T-helper 22 cell (primary cell): ENCODE measurements around the gene CNRIP1.

Source experiments
- DNase-seq: peaks from one replicate; pipeline ENCODE4 v3.0.0-alpha.2; 2020; ENCODE audit warnings: low read depth

Gene CNRIP1

GRCh38 chr2:68251187-68251854 is 68.4 kb downstream of the CNRIP1 start:
- peak; percentile 68 for DNase-seq

DNA sequence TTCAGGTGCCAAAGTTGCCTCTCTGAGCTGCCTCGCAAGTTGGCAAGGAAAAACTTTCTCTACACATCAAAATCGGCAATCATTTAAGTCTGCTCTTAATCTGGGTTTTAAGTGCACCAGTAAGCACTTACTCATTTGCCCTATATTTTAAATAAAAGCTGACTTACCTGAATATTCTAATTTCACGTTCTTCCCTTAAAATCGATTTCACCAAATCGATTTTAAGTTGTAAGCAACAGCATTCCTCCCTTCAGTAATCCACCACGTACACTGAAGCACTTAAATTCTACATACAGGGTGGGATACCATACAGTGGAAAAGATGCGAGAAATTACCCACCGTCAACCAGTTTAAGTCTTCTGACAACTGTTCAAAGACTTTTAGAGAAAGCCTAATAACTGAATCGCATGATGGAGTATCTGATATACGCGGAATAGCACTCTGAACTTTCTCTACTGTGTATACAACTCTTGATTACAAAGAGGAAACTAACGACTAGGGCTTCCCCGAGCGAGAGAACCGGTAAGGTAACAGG is 69.0 kb downstream of the CNRIP1 start:
- no peak for DNase-seq

DNA sequence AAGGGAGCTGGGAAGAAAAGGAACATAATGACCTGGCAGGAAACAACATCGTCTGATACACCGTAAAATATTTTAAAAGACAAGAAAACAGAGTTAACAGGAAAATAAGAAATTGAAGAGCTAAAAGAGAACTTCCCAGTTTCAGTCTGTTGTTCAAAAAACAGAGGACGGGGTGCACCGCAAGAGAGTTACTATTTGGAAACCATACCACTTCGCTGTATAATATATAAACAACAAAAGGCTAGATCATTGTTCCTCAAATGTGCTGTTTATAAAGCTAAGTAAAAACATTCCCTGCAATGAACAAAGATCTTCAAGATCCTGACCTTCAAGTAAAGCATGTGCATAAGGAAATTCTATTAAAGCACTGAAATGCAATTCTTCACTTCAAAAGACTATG is 69.6 kb downstream of the CNRIP1 start:
- no peak for DNase-seq

DNA sequence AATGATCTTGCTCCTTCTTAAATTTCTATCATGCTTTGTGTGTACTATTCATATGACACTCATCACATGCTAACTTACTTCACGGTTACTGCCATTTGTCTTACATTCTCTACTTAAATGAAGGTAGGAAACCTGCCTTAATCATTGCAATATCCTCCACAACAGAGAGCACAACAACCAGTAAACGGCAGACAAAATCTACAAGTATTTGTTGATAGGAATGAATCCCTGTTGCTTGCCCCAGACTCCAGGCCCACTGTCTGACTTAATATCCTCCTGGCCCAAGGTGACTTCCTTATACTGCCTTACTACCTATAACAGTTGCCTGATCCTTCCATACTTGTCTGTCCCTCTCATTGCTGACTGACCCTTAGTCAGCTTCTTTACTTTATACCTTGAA is 70.9 kb downstream of the CNRIP1 start:
- no peak for DNase-seq

- DNase-seq = no peak
Measured at GRCh38 chr2:68248361-68248760, 71.4 kb downstream of the CNRIP1 start.

DNA sequence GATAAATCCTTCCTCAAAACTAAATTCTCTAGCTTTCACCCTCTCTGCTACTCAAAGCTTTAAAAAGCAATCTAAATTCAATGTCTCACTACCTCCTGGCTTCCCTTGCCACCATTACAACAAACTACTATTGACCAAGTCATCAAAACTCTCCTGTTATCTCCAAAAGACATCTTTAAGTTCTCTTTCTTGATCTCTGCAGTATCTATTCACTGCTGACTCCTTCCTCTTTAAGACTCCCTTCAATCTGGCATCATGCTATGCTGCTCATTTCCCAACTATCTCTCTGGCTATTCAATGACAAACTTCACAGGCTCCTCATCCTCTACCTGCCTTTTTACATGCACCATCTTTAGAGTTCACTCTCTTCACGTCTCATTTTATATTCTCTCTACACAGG is 73.4 kb downstream of the CNRIP1 start:
- DNase-seq = no peak

- no peak for DNase-seq
Measured at GRCh38 chr2:68245672-68246071, 74.1 kb downstream of the CNRIP1 start.

DNA sequence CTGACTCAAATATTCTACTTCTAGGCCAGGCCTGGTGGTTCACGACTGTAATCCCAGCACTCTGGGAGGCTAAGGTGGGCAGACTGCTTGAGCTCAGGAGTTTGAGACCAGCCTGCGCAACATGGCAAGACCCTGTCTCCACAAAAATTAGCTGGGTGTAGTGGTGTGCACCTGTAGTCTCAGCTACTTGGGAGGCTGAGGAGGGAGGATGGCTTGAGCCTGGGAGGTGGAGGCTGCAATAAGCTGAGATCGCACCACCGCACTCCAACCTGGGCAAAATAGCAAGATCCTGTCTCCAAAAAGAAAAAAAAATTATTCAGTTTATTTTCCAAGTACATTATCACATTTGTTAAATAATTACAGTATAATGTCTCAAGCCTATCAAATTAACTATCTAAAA is 74.7 kb downstream of the CNRIP1 start:
- no peak for DNase-seq

DNA sequence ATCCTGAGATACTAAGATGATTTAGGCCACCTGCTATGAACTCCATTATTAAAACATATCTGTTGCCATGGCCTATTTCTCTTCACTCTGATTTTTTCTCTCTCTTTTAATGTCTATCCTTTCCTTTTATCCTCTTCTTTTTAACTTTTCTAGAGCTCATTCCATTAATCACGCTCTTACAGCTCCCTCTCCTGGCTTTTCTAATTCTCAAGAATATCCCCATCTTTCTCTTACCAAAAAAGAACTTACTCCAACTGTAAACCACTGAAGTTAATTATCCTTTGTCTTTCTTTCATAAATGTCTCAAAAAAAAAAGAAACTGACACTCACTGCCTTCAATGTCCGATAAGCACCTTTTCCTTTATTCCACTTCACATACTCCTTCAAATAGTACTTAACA is 75.3 kb downstream of the CNRIP1 start:
- DNase-seq = no peak
